MM.1S (cell line): ENCODE data around the gene ITIH4.

Source experiments
- CTCF ChIP-seq: fragments of 300-600 bp; sonication (generic); IDR thresholded peaks from 2 replicates; pipeline ENCODE4 v1.5.1; 2016; ENCODE audit warnings: antibody characterized with exemption, low read length, mixed read lengths
- EZH2 ChIP-seq: fragments of 300-600 bp; sonication (generic); optimal IDR thresholded peaks from 2 replicates; pipeline ENCODE3; 2017; ENCODE audit warnings: low read depth, mild to moderate bottlenecking, antibody characterized with exemption, low read length, mixed read lengths
- EZH2phosphoT487 ChIP-seq: fragments of 300-600 bp; sonication (generic); IDR thresholded peaks from 2 replicates; pipeline ENCODE4 v1.6.1; 2018; ENCODE audit warnings: antibody characterized with exemption, low read length

- TF ChIP-seq CTCF (no peak), EZH2phosphoT487 (no peak), EZH2 (no peak)
Measured at GRCh38 chr3:52798376-52798977, 32.0 kb downstream of the ITIH4 start.
